Measurements from ENCODE around the gene UBR2. TPM values are rescaled to one million over a fixed set of nuclear protein-coding genes. Genes with fewer than 3 reads are reported as not detected.

Gene UBR2
- total and polyA plus RNA-seq, 2 of the 4 experiments (the other 2 are of a cell fraction): 7.7 to 32.3 TPM

- DNase-seq (no peak), ATAC-seq (ENCODE audit: low read depth) (no peak)
- Histone ChIP-seq H3K56ac (ENCODE audit: extremely low read depth, insufficient read depth, low read length) (no peak overlapping the region), H3K27ac (ENCODE audit: insufficient read depth, low read length) (no peak overlapping the region), H4K8ac (ENCODE audit: low read depth in 2 of 2, low read length in 2 of 2) (no peak overlapping the region), H4K20me1 (ENCODE audit: insufficient read depth, low read length) (no peaks in the 10 kb centered on the region), H3K9ac (ENCODE audit: low read depth, low read length) (no peak overlapping the region), H2AFZ (replicated peaks; ENCODE audit: low read length, poor library complexity) (no peak overlapping the region), H3K9me1 (ENCODE audit: insufficient read depth, low read length) (no peaks in the 10 kb centered on the region), H3K9me3 (ENCODE audit: control insufficient read depth, insufficient read depth, low read length) (no peaks in the 10 kb centered on the region), H3K14ac (replicated peaks; ENCODE audit: low read depth, low read length) (no peak overlapping the region), H3K36me3 (ENCODE audit: control insufficient read depth, insufficient read depth, low read length) (no peaks in the 10 kb centered on the region), H2BK20ac (ENCODE audit: low read depth, low read length) (no peak overlapping the region), H2AK9ac (replicated peaks; ENCODE audit: low read depth, low read length, poor library complexity) (no peak overlapping the region), H2BK5ac (ENCODE audit: low read depth, low read length, poor library complexity, severe bottlenecking) (no peak overlapping the region), H3K4me1 (ENCODE audit: control insufficient read depth, insufficient read depth, low read length) (no peaks in the 10 kb centered on the region), H2AK5ac (ENCODE audit: low read depth, low read length) (no peak overlapping the region), H4K91ac (ENCODE audit: insufficient read depth, low read depth, low read length) (no peak overlapping the region), H3K23ac (ENCODE audit: low read depth, low read length) (no peak overlapping the region), H3K18ac (ENCODE audit: low read depth, low read length) (no peak overlapping the region), H3K79me1 (ENCODE audit: low read depth in 1 of 2, low read length in 2 of 2) (no peaks in the 10 kb centered on the region), H2BK120ac (ENCODE audit: low read depth, low read length) (no peak overlapping the region), H4K5ac (ENCODE audit: low read depth, low read length) (no peak overlapping the region), H3K4ac (ENCODE audit: low read depth, low read length) (no peak overlapping the region), H3K27me3 (ENCODE audit: control insufficient read depth, insufficient read depth, low read length) (no peaks in the 10 kb centered on the region), H3K4me2 (ENCODE audit: low read depth, low read length) (no peak overlapping the region), H2BK15ac (ENCODE audit: low read depth, low read length) (no peak overlapping the region), H3K4me3 (ENCODE audit: insufficient read depth, low read depth, low read length) (no peak overlapping the region)
- no peak for TF ChIP-seq SMC3 (IDR thresholded peaks at IDR 0.05; ENCODE audit: low read depth, low read length)
- TF ChIP-seq POLR2A (IDR thresholded peaks at IDR 0.05; ENCODE audit: low read depth, low read length): no peak
- TF ChIP-seq CHD1 (IDR thresholded peaks at IDR 0.05; ENCODE audit: low read depth, low read length): no peak
- TF ChIP-seq USF2 (IDR thresholded peaks at IDR 0.05; ENCODE audit: low read depth, low read length): no peak
- no peak for TF ChIP-seq NFE2L2 (IDR thresholded peaks at IDR 0.05; ENCODE audit: low read depth, low read length)
- TF ChIP-seq MXI1 (IDR thresholded peaks at IDR 0.05; ENCODE audit: borderline replicate concordance, low read depth, low read length): no peak
- no peak for TF ChIP-seq RCOR1 (IDR thresholded peaks at IDR 0.05; ENCODE audit: insufficient replicate concordance, low read length)
- TF ChIP-seq BHLHE40 (IDR thresholded peaks at IDR 0.05; ENCODE audit: low read depth, low read length): no peak
- TF ChIP-seq RAD21 (IDR thresholded peaks at IDR 0.05; ENCODE audit: low read length): no peak
- TF ChIP-seq CTCF (conservative IDR thresholded peaks at IDR 0.05; ENCODE audit: low read depth, low read length): no peak
- TF ChIP-seq MAZ (IDR thresholded peaks at IDR 0.05; ENCODE audit: borderline replicate concordance, low read depth, low read length): no peak
- TF ChIP-seq MAFK (IDR thresholded peaks at IDR 0.05; ENCODE audit: low read depth, low read length): no peak
- TF ChIP-seq FOS (IDR thresholded peaks at IDR 0.05; ENCODE audit: low read depth, low read length): no peak
- TF ChIP-seq ELK1 (IDR thresholded peaks at IDR 0.05; ENCODE audit: borderline replicate concordance, low read depth, low read length): no peak
- TF ChIP-seq CEBPB (IDR thresholded peaks at IDR 0.05; ENCODE audit: low read depth, low read length): no peak
- no peak for TF ChIP-seq RFX5 (IDR thresholded peaks at IDR 0.05; ENCODE audit: low read depth, low read length)
- in situ Hi-C loops (cut with MboI; ENCODE audit: low sequenced_read_pairs): no loop called here
- intact Hi-C loops (cut with micrococcal nuclease): no loop called here
- CTCF ChIA-PET: interaction anchor here (2.7 kb wide), 1 partner anchor 9 kb away, joined by 11 read pairs; no protein-coding TSS in a partner anchor
- WGBS, 2 experiments (ENCODE audit: extremely low coverage in 2 of 2, insufficient read length in 1 of 2): no CpG with 5 or more reads among the region's 4 CpGs
- dilution Hi-C loops (cut with HindIII; ENCODE audit: low sequenced_read_pairs, unreplicated experiment): no loop called here
- BruUV-seq (replicated peaks): no TSS peak
- POLR2A ChIA-PET (ENCODE audit: unreplicated experiment): no interaction called here
Measured at GRCh38 chr6:42556462-42556861, 7.4 kb upstream of the UBR2 start.
